ENCODE results near the gene SELPLG. TPM values are rescaled to one million over a fixed set of nuclear protein-coding genes. Genes with fewer than 3 reads are reported as not detected.

SELPLG gene
- total RNA-seq, 1 experiment from 2014 or later = 0.97 TPM

DNA sequence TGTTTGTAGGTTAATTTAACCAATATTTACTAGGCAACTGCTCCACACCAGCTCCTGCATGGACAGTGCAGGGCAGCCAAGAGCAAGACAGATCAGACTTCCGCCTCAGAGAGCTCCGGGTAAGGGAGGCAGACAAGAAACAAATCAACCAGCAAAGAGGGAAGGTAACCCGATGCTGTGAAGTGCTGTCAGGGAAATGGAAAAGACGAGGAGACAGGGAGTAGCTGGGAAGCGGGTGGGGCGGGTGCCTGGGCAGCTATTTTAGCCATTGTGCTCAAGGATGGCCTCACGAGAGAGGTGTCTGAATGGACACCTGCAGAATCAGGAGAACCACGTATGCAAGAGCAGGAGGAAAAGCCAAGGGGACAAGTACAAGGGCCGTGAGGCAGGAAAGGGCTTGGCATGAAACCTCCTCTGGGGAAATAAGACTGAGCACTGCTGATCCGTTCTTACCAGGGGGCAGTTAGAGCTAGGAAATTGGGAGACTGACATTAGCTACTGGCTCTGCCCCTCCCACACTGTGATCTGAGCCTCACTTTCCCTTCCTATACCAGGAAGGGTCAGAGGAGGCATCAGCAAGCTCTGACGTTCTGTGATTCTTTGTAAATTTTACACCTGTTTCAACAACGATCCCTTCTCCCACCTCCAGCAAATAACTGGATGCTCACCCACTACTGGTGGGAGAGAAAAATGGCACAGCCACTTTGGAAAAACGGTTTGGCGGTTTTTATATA lies 29.3 kb downstream of the SELPLG start:
- no peaks in the 10 kb centered on the region for H3K9me2 ChIP-seq (replicated peaks; ENCODE audit: insufficient read depth, low read length)
- H2AFZ ChIP-seq (ENCODE audit: low read length) = no peak overlapping the region
- DNase-seq = no peak

GRCh38 chr12:108603743-108604142 lies 30.0 kb downstream of the SELPLG start:
- H3K9me2 ChIP-seq (replicated peaks; ENCODE audit: insufficient read depth, low read length) = no peaks in the 10 kb centered on the region
- H3K9ac ChIP-seq (ENCODE audit: low read length) = no peak overlapping the region
- no peak for DNase-seq
- H3K4me1 ChIP-seq (ENCODE audit: low read length) = no peaks in the 10 kb centered on the region
- no peak overlapping the region for H3K27ac ChIP-seq (ENCODE audit: low read length)
- H3K27me3 ChIP-seq (ENCODE audit: low read length) = no peaks in the 10 kb centered on the region
- no peak overlapping the region for H2AFZ ChIP-seq (ENCODE audit: low read length)
- no peaks in the 10 kb centered on the region for H3K36me3 ChIP-seq (ENCODE audit: insufficient read depth, low read length)
- H3K9me3 ChIP-seq (ENCODE audit: low read length) = no peaks in the 10 kb centered on the region
- no peaks in the 10 kb centered on the region for H4K20me1 ChIP-seq (ENCODE audit: insufficient read depth, low read depth, low read length)
- H3K4me2 ChIP-seq (ENCODE audit: low read depth, low read length, poor library complexity, severe bottlenecking) = no peak overlapping the region
- no peaks in the 10 kb centered on the region for H3K79me2 ChIP-seq (ENCODE audit: low read length)
- no peak overlapping the region for H3K4me3 ChIP-seq (ENCODE audit: low read length)

More for the DNA sequence above, 29.3 kb downstream of the SELPLG start:
- Histone ChIP-seq H3K27me3 (ENCODE audit: low read length) (no peaks in the 10 kb centered on the region), H3K79me2 (ENCODE audit: low read length) (no peaks in the 10 kb centered on the region), H4K20me1 (ENCODE audit: insufficient read depth, low read depth, low read length) (no peaks in the 10 kb centered on the region), H3K4me3 (ENCODE audit: low read length) (no peak overlapping the region), H3K36me3 (ENCODE audit: insufficient read depth, low read length) (no peaks in the 10 kb centered on the region), H3K4me2 (ENCODE audit: low read depth, low read length, poor library complexity, severe bottlenecking) (no peak overlapping the region), H3K27ac (ENCODE audit: low read length) (no peak overlapping the region), H3K9ac (ENCODE audit: low read length) (no peak overlapping the region), H3K4me1 (ENCODE audit: low read length) (no peaks in the 10 kb centered on the region), H3K9me3 (ENCODE audit: low read length) (no peaks in the 10 kb centered on the region)

GRCh38 chr12:108602976-108603704 lies 30.6 kb downstream of the SELPLG start:
- Histone ChIP-seq H3K36me3 (ENCODE audit: insufficient read depth, low read length) (no peaks in the 10 kb centered on the region), H3K4me2 (ENCODE audit: low read depth, low read length, poor library complexity, severe bottlenecking) (no peak overlapping the region), H3K27ac (ENCODE audit: low read length) (no peak overlapping the region), H3K9me2 (replicated peaks; ENCODE audit: insufficient read depth, low read length) (no peaks in the 10 kb centered on the region), H3K4me1 (ENCODE audit: low read length) (no peaks in the 10 kb centered on the region), H3K79me2 (ENCODE audit: low read length) (no peaks in the 10 kb centered on the region), H3K9me3 (ENCODE audit: low read length) (no peaks in the 10 kb centered on the region), H4K20me1 (ENCODE audit: insufficient read depth, low read depth, low read length) (no peaks in the 10 kb centered on the region), H3K4me3 (ENCODE audit: low read length) (no peak overlapping the region), H3K9ac (ENCODE audit: low read length) (no peak overlapping the region), H2AFZ (ENCODE audit: low read length) (no peak overlapping the region), H3K27me3 (ENCODE audit: low read length) (no peaks in the 10 kb centered on the region)
- no peak for DNase-seq

GRCh38 chr12:108602209-108602705 lies 31.4 kb downstream of the SELPLG start:
- Histone ChIP-seq H3K79me2 (ENCODE audit: low read length) (no peaks in the 10 kb centered on the region), H3K9ac (ENCODE audit: low read length) (no peak overlapping the region), H4K20me1 (ENCODE audit: insufficient read depth, low read depth, low read length) (no peaks in the 10 kb centered on the region), H3K9me3 (ENCODE audit: low read length) (no peaks in the 10 kb centered on the region), H3K27ac (ENCODE audit: low read length) (no peak overlapping the region), H2AFZ (ENCODE audit: low read length) (no peak overlapping the region), H3K27me3 (ENCODE audit: low read length) (no peaks in the 10 kb centered on the region), H3K9me2 (replicated peaks; ENCODE audit: insufficient read depth, low read length) (no peaks in the 10 kb centered on the region), H3K4me2 (ENCODE audit: low read depth, low read length, poor library complexity, severe bottlenecking) (no peak overlapping the region), H3K4me1 (ENCODE audit: low read length) (no peaks in the 10 kb centered on the region), H3K36me3 (ENCODE audit: insufficient read depth, low read length) (no peaks in the 10 kb centered on the region), H3K4me3 (ENCODE audit: low read length) (no peak overlapping the region)
- DNase-seq = no peak

DNA sequence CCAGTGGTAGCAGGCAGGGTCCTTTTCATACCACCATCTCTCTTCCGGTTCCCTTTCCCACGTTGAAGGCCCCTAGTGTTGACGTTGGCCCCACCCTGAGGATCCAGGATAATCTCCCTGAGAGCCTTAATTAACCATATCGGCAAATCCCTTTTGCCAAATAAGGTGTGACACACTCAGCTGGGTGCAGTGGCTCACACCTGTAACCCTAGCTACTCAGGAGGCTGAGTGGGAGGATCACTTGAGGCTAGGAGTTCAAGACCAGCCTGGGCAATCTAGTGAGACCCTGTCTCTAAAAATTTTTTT lies 33.0 kb downstream of the SELPLG start:
- H3K27me3 ChIP-seq (ENCODE audit: low read length) = no peaks in the 10 kb centered on the region
- no peaks in the 10 kb centered on the region for H3K9me2 ChIP-seq (replicated peaks; ENCODE audit: insufficient read depth, low read length)
- no peak for DNase-seq
- H3K79me2 ChIP-seq (ENCODE audit: low read length) = no peaks in the 10 kb centered on the region
- H3K9me3 ChIP-seq (ENCODE audit: low read length) = no peaks in the 10 kb centered on the region
- H3K27ac ChIP-seq (ENCODE audit: low read length) = no peak overlapping the region
- no peaks in the 10 kb centered on the region for H4K20me1 ChIP-seq (ENCODE audit: insufficient read depth, low read depth, low read length)
- H3K4me2 ChIP-seq (ENCODE audit: low read depth, low read length, poor library complexity, severe bottlenecking) = no peak overlapping the region
- H3K4me1 ChIP-seq (ENCODE audit: low read length) = no peaks in the 10 kb centered on the region
- H3K36me3 ChIP-seq (ENCODE audit: insufficient read depth, low read length) = no peaks in the 10 kb centered on the region
- no peak overlapping the region for H3K4me3 ChIP-seq (ENCODE audit: low read length)
- H3K9ac ChIP-seq (ENCODE audit: low read length) = no peak overlapping the region
- H2AFZ ChIP-seq (ENCODE audit: low read length) = no peak overlapping the region

- Histone ChIP-seq H3K4me1 (ENCODE audit: low read length) (no peaks in the 10 kb centered on the region), H3K9me2 (replicated peaks; ENCODE audit: insufficient read depth, low read length) (no peaks in the 10 kb centered on the region), H3K27me3 (ENCODE audit: low read length) (no peaks in the 10 kb centered on the region), H4K20me1 (ENCODE audit: insufficient read depth, low read depth, low read length) (no peaks in the 10 kb centered on the region), H3K36me3 (ENCODE audit: insufficient read depth, low read length) (no peaks in the 10 kb centered on the region), H3K9me3 (ENCODE audit: low read length) (no peaks in the 10 kb centered on the region), H3K79me2 (ENCODE audit: low read length) (no peaks in the 10 kb centered on the region), H3K4me2 (ENCODE audit: low read depth, low read length, poor library complexity, severe bottlenecking) (no peak overlapping the region), H3K27ac (ENCODE audit: low read length) (no peak overlapping the region), H3K4me3 (ENCODE audit: low read length) (no peak overlapping the region), H2AFZ (ENCODE audit: low read length) (no peak overlapping the region), H3K9ac (ENCODE audit: low read length) (no peak overlapping the region)
- DNase-seq = no peak
These were observed 33.6 kb downstream of the SELPLG start for GRCh38 chr12:108599948-108600701.

DNA sequence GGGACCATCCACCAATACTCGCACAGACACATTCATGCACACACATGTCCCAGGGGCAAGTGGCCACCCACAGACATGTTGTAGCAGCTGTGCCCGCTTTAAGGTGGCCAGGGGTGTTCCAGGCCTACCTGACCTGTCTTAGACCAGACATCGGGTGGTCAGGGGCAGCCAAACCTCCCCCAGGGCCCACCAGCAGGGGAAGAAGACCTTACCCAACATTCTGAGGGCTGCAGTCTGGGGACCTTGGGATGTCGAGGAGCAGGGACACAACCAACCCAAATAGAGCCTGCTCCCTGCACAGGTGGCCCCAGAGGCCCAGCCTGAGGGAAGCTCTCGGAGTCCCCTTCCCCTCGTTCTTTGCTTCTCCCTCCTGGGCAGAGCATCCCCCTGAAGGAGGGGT lies 34.2 kb downstream of the SELPLG start:
- H3K4me3 ChIP-seq (ENCODE audit: low read length) = no peak overlapping the region
- no peaks in the 10 kb centered on the region for H3K36me3 ChIP-seq (ENCODE audit: insufficient read depth, low read length)
- H3K9me3 ChIP-seq (ENCODE audit: low read length) = no peaks in the 10 kb centered on the region
- H3K4me2 ChIP-seq (ENCODE audit: low read depth, low read length, poor library complexity, severe bottlenecking) = no peak overlapping the region
- DNase-seq = no peak
- H2AFZ ChIP-seq (ENCODE audit: low read length) = no peak overlapping the region
- no peak overlapping the region for H3K27ac ChIP-seq (ENCODE audit: low read length)
- no peak overlapping the region for H3K9ac ChIP-seq (ENCODE audit: low read length)
- H4K20me1 ChIP-seq (ENCODE audit: insufficient read depth, low read depth, low read length) = no peaks in the 10 kb centered on the region
- H3K79me2 ChIP-seq (ENCODE audit: low read length) = no peaks in the 10 kb centered on the region
- no peaks in the 10 kb centered on the region for H3K9me2 ChIP-seq (replicated peaks; ENCODE audit: insufficient read depth, low read length)
- no peaks in the 10 kb centered on the region for H3K27me3 ChIP-seq (ENCODE audit: low read length)
- H3K4me1 ChIP-seq (ENCODE audit: low read length) = no peaks in the 10 kb centered on the region

- H3K27me3 ChIP-seq (ENCODE audit: low read length) = no peaks in the 10 kb centered on the region
These were observed 35.0 kb downstream of the SELPLG start for GRCh38 chr12:108598553-108599250.

More at GRCh38 chr12:108598553-108599250, 35.0 kb downstream of the SELPLG start:
- no peaks in the 10 kb centered on the region for H3K9me2 ChIP-seq (replicated peaks; ENCODE audit: insufficient read depth, low read length)
- no peak overlapping the region for H3K4me2 ChIP-seq (ENCODE audit: low read depth, low read length, poor library complexity, severe bottlenecking)
- no peaks in the 10 kb centered on the region for H4K20me1 ChIP-seq (ENCODE audit: insufficient read depth, low read depth, low read length)
- H3K4me1 ChIP-seq (ENCODE audit: low read length) = no peaks in the 10 kb centered on the region
- no peak overlapping the region for H3K27ac ChIP-seq (ENCODE audit: low read length)
- no peak overlapping the region for H3K9ac ChIP-seq (ENCODE audit: low read length)
- no peaks in the 10 kb centered on the region for H3K9me3 ChIP-seq (ENCODE audit: low read length)
- H3K36me3 ChIP-seq (ENCODE audit: insufficient read depth, low read length) = no peaks in the 10 kb centered on the region
- DNase-seq = no peak
- no peak overlapping the region for H2AFZ ChIP-seq (ENCODE audit: low read length)
- H3K79me2 ChIP-seq (ENCODE audit: low read length) = no peaks in the 10 kb centered on the region
- H3K4me3 ChIP-seq (ENCODE audit: low read length) = no peak overlapping the region
